ENCODE data around the gene GIPC3. TPM values are rescaled to one million over a fixed set of nuclear protein-coding genes. Genes with fewer than 3 reads are reported as not detected.
A peak's percentile ranks its signal among the peaks of the same experiment; 100 is the strongest.
"Not testable (repeated sequence)": the region's sequence is repeated elsewhere in the genome, so short reads cannot be mapped to it uniquely, and the experiment has no call there.

GIPC3 gene
- polyA plus RNA-seq, 1 donor, result 1.6 TPM

DNA sequence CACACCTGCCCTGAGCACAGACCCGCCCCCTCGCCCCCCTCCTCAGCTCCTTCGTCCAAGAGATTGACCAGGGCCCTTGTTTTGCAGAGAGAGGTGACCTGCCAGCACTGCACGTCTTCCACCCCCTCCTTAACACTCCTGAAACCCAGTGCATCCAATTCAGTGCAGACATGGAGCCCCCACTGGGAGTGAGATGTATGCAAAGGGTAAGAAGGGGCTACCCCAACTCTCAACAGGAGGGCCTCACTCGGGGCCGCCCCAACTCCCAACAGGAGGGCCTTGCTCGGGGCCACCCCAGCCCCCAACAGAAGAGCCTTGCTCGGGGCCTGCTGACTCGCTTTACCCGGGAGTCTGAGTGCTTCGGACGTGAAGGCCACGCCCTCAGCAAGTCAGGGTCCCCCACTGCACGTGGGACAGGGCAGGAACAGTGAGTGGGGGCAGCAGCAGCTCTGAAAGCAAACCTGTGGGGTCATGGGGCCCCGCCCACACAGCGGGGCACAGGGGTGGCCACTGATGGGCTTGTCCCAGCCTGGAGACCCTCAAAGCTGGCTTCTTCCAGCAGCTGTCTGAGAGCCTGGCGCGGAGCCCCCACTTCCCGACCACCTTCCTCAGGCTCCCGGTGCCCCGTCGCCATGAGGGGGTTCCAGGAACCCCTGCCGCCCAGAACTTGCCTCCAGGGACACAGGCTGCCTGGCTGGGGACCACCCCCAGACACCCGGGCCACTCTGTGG, 35.7 kb downstream of the GIPC3 start:
- H3K27ac ChIP-seq (ENCODE audit: low read length), result no peak overlapping the region

GRCh38 chr19:3621689-3622088, 36.4 kb downstream of the GIPC3 start:
- WGBS (ENCODE audit: insufficient coverage, low lambda C conversion rate), result no CpG with 5 or more reads among the region's 15 CpGs
- H3K9me3 ChIP-seq (ENCODE audit: control insufficient read depth, low read depth, low read length), result no peaks in the 10 kb centered on the region
- no peak overlapping the region for H3K27ac ChIP-seq (ENCODE audit: low read length)
- no peak for DNase-seq
- peaks cover 48% of the 10 kb centered on the region for H3K36me3 ChIP-seq (ENCODE audit: control insufficient read depth, insufficient read depth, low read length)
- H3K4me1 ChIP-seq (ENCODE audit: control insufficient read depth, insufficient read depth, low read length), result peaks cover 6% of the 10 kb centered on the region
- H3K4me3 ChIP-seq (ENCODE audit: low read length), result no peak overlapping the region
- H3K27me3 ChIP-seq (ENCODE audit: control insufficient read depth, insufficient read depth, low read length), result no peaks in the 10 kb centered on the region

More for the DNA sequence above, 35.7 kb downstream of the GIPC3 start:
- Histone ChIP-seq H3K27me3 (ENCODE audit: control insufficient read depth, insufficient read depth, low read length) (no peaks in the 10 kb centered on the region), H3K4me1 (ENCODE audit: control insufficient read depth, insufficient read depth, low read length) (peaks cover 6% of the 10 kb centered on the region), H3K36me3 (ENCODE audit: control insufficient read depth, insufficient read depth, low read length) (peaks cover 48% of the 10 kb centered on the region), H3K4me3 (ENCODE audit: low read length) (no peak overlapping the region), H3K9me3 (ENCODE audit: control insufficient read depth, low read depth, low read length) (no peaks in the 10 kb centered on the region)
- no peak for DNase-seq
- WGBS (ENCODE audit: insufficient coverage, low lambda C conversion rate), result no CpG with 5 or more reads among the region's 24 CpGs

GRCh38 chr19:3622224-3622623, 36.9 kb downstream of the GIPC3 start:
- no peaks in the 10 kb centered on the region for H3K27me3 ChIP-seq (ENCODE audit: control insufficient read depth, insufficient read depth, low read length)
- WGBS (ENCODE audit: insufficient coverage, low lambda C conversion rate), result no CpG with 5 or more reads among the region's 12 CpGs
- peaks cover 6% of the 10 kb centered on the region for H3K4me1 ChIP-seq (ENCODE audit: control insufficient read depth, insufficient read depth, low read length)
- H3K36me3 ChIP-seq (ENCODE audit: control insufficient read depth, insufficient read depth, low read length), result peaks cover 48% of the 10 kb centered on the region
- DNase-seq, result no peak
- no peaks in the 10 kb centered on the region for H3K9me3 ChIP-seq (ENCODE audit: control insufficient read depth, low read depth, low read length)
- H3K27ac ChIP-seq (ENCODE audit: low read length), result no peak overlapping the region
- H3K4me3 ChIP-seq (ENCODE audit: low read length), result no peak overlapping the region

DNA sequence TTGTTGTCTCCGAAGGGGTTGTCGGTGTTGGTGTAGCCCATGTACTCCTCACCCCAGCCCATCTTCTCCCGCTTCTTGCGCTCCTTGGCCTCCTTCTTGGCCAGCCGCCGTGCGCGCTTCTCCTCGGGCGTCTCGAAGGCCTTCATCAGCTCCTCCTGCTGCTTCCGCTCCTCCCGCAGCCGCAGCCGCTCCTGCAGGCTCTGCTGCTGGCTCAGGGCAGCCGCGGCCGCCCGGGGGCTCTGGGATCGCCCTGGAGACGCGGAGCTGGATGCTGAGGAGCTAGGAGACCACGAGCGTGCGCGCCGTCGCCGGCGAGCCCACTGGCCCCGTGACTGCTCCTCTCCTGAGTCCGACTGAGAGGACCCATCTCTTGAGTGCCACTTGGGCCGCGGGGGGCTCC, 38.4 kb downstream of the GIPC3 start:
- no CpG with 5 or more reads among the region's 34 CpGs for WGBS (ENCODE audit: insufficient coverage, low lambda C conversion rate)
- Histone ChIP-seq H3K36me3 (ENCODE audit: control insufficient read depth, insufficient read depth, low read length) (peaks cover 40% of the 10 kb centered on the region), H3K27me3 (ENCODE audit: control insufficient read depth, insufficient read depth, low read length) (no peaks in the 10 kb centered on the region), H3K9me3 (ENCODE audit: control insufficient read depth, low read depth, low read length) (no peaks in the 10 kb centered on the region), H3K4me3 (ENCODE audit: low read length) (no peak overlapping the region), H3K4me1 (ENCODE audit: control insufficient read depth, insufficient read depth, low read length) (peaks cover 9% of the 10 kb centered on the region), H3K27ac (ENCODE audit: low read length) (no peak overlapping the region)
- DNase-seq, result no peak

GRCh38 chr19:3625996-3626472, 40.8 kb downstream of the GIPC3 start:
- DNase-seq, result no peak
- Histone ChIP-seq H3K9me3 (ENCODE audit: control insufficient read depth, low read depth, low read length) (no peaks in the 10 kb centered on the region), H3K27ac (ENCODE audit: low read length) (peak overlapping the region; percentile 98), H3K4me1 (ENCODE audit: control insufficient read depth, insufficient read depth, low read length) (peaks cover 9% of the 10 kb centered on the region), H3K4me3 (ENCODE audit: low read length) (peak overlapping the region; percentile 83), H3K36me3 (ENCODE audit: control insufficient read depth, insufficient read depth, low read length) (peaks cover 20% of the 10 kb centered on the region), H3K27me3 (ENCODE audit: control insufficient read depth, insufficient read depth, low read length) (no peaks in the 10 kb centered on the region)
- WGBS (ENCODE audit: insufficient coverage, low lambda C conversion rate), result no CpG with 5 or more reads among the region's 21 CpGs

- Histone ChIP-seq H3K9me3 (ENCODE audit: control insufficient read depth, low read depth, low read length) (no peaks in the 10 kb centered on the region), H3K36me3 (ENCODE audit: control insufficient read depth, insufficient read depth, low read length) (peaks cover 17% of the 10 kb centered on the region), H3K27me3 (ENCODE audit: control insufficient read depth, insufficient read depth, low read length) (no peaks in the 10 kb centered on the region), H3K4me3 (ENCODE audit: low read length) (peak within 1 kb of the TSS; percentile 83), H3K4me1 (ENCODE audit: control insufficient read depth, insufficient read depth, low read length) (peaks cover 9% of the 10 kb centered on the region), H3K27ac (ENCODE audit: low read length) (peak within 1 kb of the TSS; percentile 98)
- peak; percentile 99 for DNase-seq
- no CpG with 5 or more reads among the region's 80 CpGs for WGBS (ENCODE audit: insufficient coverage, low lambda C conversion rate)
Observed at GRCh38 chr19:3626473-3627350, 41.4 kb downstream of the GIPC3 start, which contains the start of gene CACTIN. Gene CACTIN (minus strand): TSS chr19:3626790. CDS start chr19:3626762, 28 bp downstream.

DNA sequence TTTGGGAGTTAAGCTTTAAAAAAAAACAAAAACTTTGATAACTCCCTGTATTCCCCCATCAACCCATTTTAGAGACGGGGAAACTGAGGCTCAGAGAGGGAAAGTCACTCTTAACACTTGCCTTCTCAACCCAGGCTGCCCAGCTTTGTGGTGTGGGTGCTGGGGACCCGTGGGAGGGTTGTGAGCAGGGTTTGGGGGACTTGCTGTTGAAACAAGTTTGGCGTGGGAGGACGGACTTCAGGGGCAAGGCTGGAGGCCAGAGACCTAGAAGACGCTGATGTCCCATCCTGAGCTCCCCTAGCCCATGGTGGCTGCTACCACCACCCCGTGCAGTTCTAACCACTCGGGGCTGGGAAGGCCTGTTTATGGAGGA, 42.1 kb downstream of the GIPC3 start:
- no peak overlapping the region for H3K4me3 ChIP-seq (ENCODE audit: low read length)

GRCh38 chr19:3628766-3629165, 43.5 kb downstream of the GIPC3 start:
- H3K4me3 ChIP-seq (ENCODE audit: low read length); DNase-seq; H3K9me3 ChIP-seq (ENCODE audit: control insufficient read depth, low read depth, low read length); H3K27me3 ChIP-seq (ENCODE audit: control insufficient read depth, insufficient read depth, low read length); H3K27ac ChIP-seq (ENCODE audit: low read length); H3K4me1 ChIP-seq (ENCODE audit: control insufficient read depth, insufficient read depth, low read length): not testable (repeated sequence)
- 80% methylated on average over 1 of the region's 9 CpGs for WGBS (ENCODE audit: insufficient coverage, low lambda C conversion rate)
- peaks cover 16% of the 10 kb centered on the region for H3K36me3 ChIP-seq (ENCODE audit: control insufficient read depth, insufficient read depth, low read length)

More for the DNA sequence above, 42.1 kb downstream of the GIPC3 start:
- H3K27me3 ChIP-seq (ENCODE audit: control insufficient read depth, insufficient read depth, low read length), result no peaks in the 10 kb centered on the region
- H3K4me1 ChIP-seq (ENCODE audit: control insufficient read depth, insufficient read depth, low read length), result peaks cover 9% of the 10 kb centered on the region
- WGBS (ENCODE audit: insufficient coverage, low lambda C conversion rate), result no CpG with 5 or more reads among the region's 7 CpGs
- H3K27ac ChIP-seq (ENCODE audit: low read length), result peak overlapping the region; percentile 98
- peaks cover 18% of the 10 kb centered on the region for H3K36me3 ChIP-seq (ENCODE audit: control insufficient read depth, insufficient read depth, low read length)
- no peaks in the 10 kb centered on the region for H3K9me3 ChIP-seq (ENCODE audit: control insufficient read depth, low read depth, low read length)
- no peak for DNase-seq

DNA sequence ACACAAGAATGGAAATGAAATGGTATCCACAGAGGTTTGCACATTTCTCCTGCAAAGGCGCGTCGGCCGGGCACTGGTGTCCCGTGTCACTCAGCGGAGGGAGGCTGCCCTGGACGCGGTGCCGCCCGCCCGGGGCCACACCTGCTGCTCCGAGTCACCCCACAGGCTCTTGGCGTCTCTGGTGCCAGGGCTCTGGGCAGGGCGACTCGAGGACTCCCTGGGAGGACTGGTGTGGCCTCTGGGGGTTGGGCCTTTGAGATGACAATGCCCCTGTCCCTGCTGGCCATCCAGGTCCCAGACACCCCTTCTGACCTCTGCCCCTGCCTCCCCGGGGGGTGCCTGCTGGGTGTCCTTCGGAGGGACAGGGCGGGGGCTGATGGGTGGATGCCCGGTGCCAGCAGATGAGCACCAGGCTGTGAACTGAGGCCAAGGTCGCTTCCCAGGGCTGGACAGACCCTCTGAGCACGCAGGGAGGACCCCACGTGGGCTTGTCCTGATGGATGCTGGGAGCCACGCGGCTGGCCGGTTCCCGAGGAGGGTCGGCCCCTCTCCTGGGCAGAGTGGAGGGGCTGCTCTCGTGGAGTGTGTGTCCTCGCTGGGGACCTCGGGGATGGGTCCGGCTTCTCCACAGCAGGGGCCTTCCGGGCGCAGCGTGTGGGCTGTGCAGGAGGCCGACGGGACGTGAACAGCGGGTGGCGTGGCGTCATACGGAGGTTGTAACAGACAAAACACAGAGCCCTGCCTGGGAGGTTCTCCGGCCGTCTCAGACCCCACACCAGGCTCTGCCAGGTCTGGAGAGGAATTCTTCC, 46.0 kb downstream of the GIPC3 start:
- no peak for DNase-seq
- WGBS (ENCODE audit: insufficient coverage, low lambda C conversion rate), result no CpG with 5 or more reads among the region's 43 CpGs
- H3K27me3 ChIP-seq (ENCODE audit: control insufficient read depth, insufficient read depth, low read length), result no peaks in the 10 kb centered on the region
- H3K4me1 ChIP-seq (ENCODE audit: control insufficient read depth, insufficient read depth, low read length), result peaks cover 3% of the 10 kb centered on the region
- peaks cover 14% of the 10 kb centered on the region for H3K36me3 ChIP-seq (ENCODE audit: control insufficient read depth, insufficient read depth, low read length)
- H3K9me3 ChIP-seq (ENCODE audit: control insufficient read depth, low read depth, low read length), result no peaks in the 10 kb centered on the region
- no peak overlapping the region for H3K4me3 ChIP-seq (ENCODE audit: low read length)
- H3K27ac ChIP-seq (ENCODE audit: low read length), result no peak overlapping the region

DNA sequence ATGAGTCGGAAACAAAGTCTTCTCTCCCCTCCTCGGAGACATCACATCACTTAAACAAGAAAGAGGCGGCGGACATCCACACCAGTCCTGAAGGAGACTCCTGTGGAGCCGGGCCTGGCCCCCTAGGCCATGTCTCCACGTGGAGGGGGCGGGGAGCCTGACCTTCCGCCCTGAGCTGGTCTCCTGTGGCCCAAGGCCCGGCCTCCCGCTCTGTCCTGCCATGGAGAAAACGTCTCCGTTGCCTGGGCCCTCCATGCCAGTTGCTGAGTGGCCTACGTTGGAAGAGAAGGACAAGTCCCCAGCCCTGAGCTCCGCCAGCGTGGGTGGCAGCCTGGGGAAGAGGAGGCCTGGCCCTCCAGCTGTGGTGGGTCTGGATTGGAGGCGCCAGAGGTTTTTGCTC, 46.8 kb downstream of the GIPC3 start:
- no peaks in the 10 kb centered on the region for H3K27me3 ChIP-seq (ENCODE audit: control insufficient read depth, insufficient read depth, low read length)
- H3K4me1 ChIP-seq (ENCODE audit: control insufficient read depth, insufficient read depth, low read length), result peaks cover 3% of the 10 kb centered on the region
- WGBS (ENCODE audit: insufficient coverage, low lambda C conversion rate), result no CpG with 5 or more reads among the region's 16 CpGs
- H3K9me3 ChIP-seq (ENCODE audit: control insufficient read depth, low read depth, low read length), result no peaks in the 10 kb centered on the region
- no peak overlapping the region for H3K27ac ChIP-seq (ENCODE audit: low read length)
- H3K4me3 ChIP-seq (ENCODE audit: low read length), result no peak overlapping the region
- peaks cover 20% of the 10 kb centered on the region for H3K36me3 ChIP-seq (ENCODE audit: control insufficient read depth, insufficient read depth, low read length)
- no peak for DNase-seq
